Upper lobe of right lung (tissue), 1 donor: ENCODE results near the gene TTC7B. TPM values are rescaled to one million over a fixed set of nuclear protein-coding genes. Genes with fewer than 3 reads are reported as not detected.

ENCODE experiments used
- ATAC-seq: fragments of 200-7000 bp; cut with Tn5 transposase; one replicate; pipeline ENCODE4 v1.9.1; 2020; ENCODE audit warnings: mild to moderate bottlenecking, moderate library complexity
- DNase-seq: peaks from one replicate; pipeline ENCODE4 v3.0.0-alpha.2; 2020
- H3K27ac ChIP-seq: fragments of 200-600 bp; one replicate; pipeline ENCODE4 v1.8.0; 2022
- H3K27me3 ChIP-seq: fragments of 200-600 bp; one replicate; pipeline ENCODE4 v1.8.0; 2022; ENCODE audit warnings: mild to moderate bottlenecking
- H3K36me3 ChIP-seq: fragments of 200-600 bp; one replicate; pipeline ENCODE4 v1.8.0; 2022
- H3K4me1 ChIP-seq: fragments of 200-600 bp; one replicate; pipeline ENCODE4 v1.8.0; 2022
- H3K4me3 ChIP-seq: fragments of 200-600 bp; one replicate; pipeline ENCODE4 v1.8.0; 2022; ENCODE audit warnings: mild to moderate bottlenecking
- H3K9me3 ChIP-seq: fragments of 200-600 bp; one replicate; pipeline ENCODE4 v1.8.0; 2022
- CTCF ChIP-seq: fragments of 200-600 bp; IDR thresholded peaks from one replicate; pipeline ENCODE4 v1.8.0; 2022; ENCODE audit warnings: antibody characterized with exemption
- intact Hi-C: fragments of 100-400 bp; cut with DNase I; formaldehyde crosslinking; loops from one replicate; pipeline ENCODE4 v1.11.0; 2022
- total RNA-seq: library from RNA; stranded (reverse); fragmentation: NEBNext Ultra II Directional; extraction: Animal tissue kit (Norgen Biotek cat#: 25700); gene quantifications from one replicate; pipeline ENCODE4 v1.2.1, GENCODE V29; 2021
- donor health status: DM: no; HTN: yes; CAD: no; lungs with severe emphysema.

TTC7B gene
- total RNA-seq, 1 donor from 2014 or later: 41.5 TPM

GRCh38 chr14:90757452-90757851 is 58.8 kb downstream of the TTC7B start:
- ATAC-seq: no peak
- DNase-seq: no peak
- H3K27me3 ChIP-seq: no peaks in the 10 kb centered on the region
- intact Hi-C loops: no loop called here
- no peak overlapping the region for H3K27ac ChIP-seq
- no peaks in the 10 kb centered on the region for H3K9me3 ChIP-seq
- H3K36me3 ChIP-seq: no peaks in the 10 kb centered on the region
- TF ChIP-seq CTCF: no peak
- H3K4me3 ChIP-seq: peak overlapping the region; percentile 50
- peaks cover 18% of the 10 kb centered on the region for H3K4me1 ChIP-seq

- H3K36me3 ChIP-seq: no peaks in the 10 kb centered on the region
- no peak overlapping the region for H3K27ac ChIP-seq
- ATAC-seq: no peak
- no peaks in the 10 kb centered on the region for H3K27me3 ChIP-seq
- no peak overlapping the region for H3K4me3 ChIP-seq
- peaks cover 18% of the 10 kb centered on the region for H3K4me1 ChIP-seq
- TF ChIP-seq CTCF: no peak
- H3K9me3 ChIP-seq: no peaks in the 10 kb centered on the region
- intact Hi-C loops: no loop called here
- no peak for DNase-seq
Observed at GRCh38 chr14:90756755-90757345, 59.4 kb downstream of the TTC7B start.

GRCh38 chr14:90755661-90756304 is 60.4 kb downstream of the TTC7B start:
- peaks cover 18% of the 10 kb centered on the region for H3K4me1 ChIP-seq
- H3K36me3 ChIP-seq: no peaks in the 10 kb centered on the region
- no peak for DNase-seq
- no peaks in the 10 kb centered on the region for H3K27me3 ChIP-seq
- ATAC-seq: no peak
- no peaks in the 10 kb centered on the region for H3K9me3 ChIP-seq
- TF ChIP-seq CTCF: no peak
- H3K4me3 ChIP-seq: no peak overlapping the region
- no peak overlapping the region for H3K27ac ChIP-seq
- intact Hi-C loops: no loop called here

GRCh38 chr14:90753456-90754005 is 62.7 kb downstream of the TTC7B start:
- peaks cover 11% of the 10 kb centered on the region for H3K9me3 ChIP-seq
- no peak for DNase-seq
- H3K36me3 ChIP-seq: no peaks in the 10 kb centered on the region
- TF ChIP-seq CTCF: no peak
- no peaks in the 10 kb centered on the region for H3K27me3 ChIP-seq
- intact Hi-C loops: no loop called here
- peaks cover 7% of the 10 kb centered on the region for H3K4me1 ChIP-seq
- ATAC-seq: no peak
- no peak overlapping the region for H3K27ac ChIP-seq
- no peak overlapping the region for H3K4me3 ChIP-seq

- ATAC-seq (no peak), DNase-seq (no peak)
- no peak overlapping the region for H3K4me3 ChIP-seq
- TF ChIP-seq CTCF: no peak
- no peaks in the 10 kb centered on the region for H3K27me3 ChIP-seq
- H3K27ac ChIP-seq: no peak overlapping the region
- H3K36me3 ChIP-seq: no peaks in the 10 kb centered on the region
- peaks cover 14% of the 10 kb centered on the region for H3K9me3 ChIP-seq
- H3K4me1 ChIP-seq: no peaks in the 10 kb centered on the region
- intact Hi-C loops: no loop called here
Observed at GRCh38 chr14:90750701-90751100, 65.5 kb downstream of the TTC7B start.
